Transverse colon (tissue), 4 donors: Measurements from ENCODE around the gene DSN1. TPM values are rescaled to one million over a fixed set of nuclear protein-coding genes. Genes with fewer than 3 reads are reported as not detected.

ENCODE experiments used
- DNase-seq: peaks from one replicate; pipeline ENCODE4 v3.0.0-alpha.2; 2019
- H3K27ac ChIP-seq, 4 donors: fragments of 200-600 bp; sonication (generic); 2 replicates each; pipeline ENCODE4 v1.5.1; 2016 to 2018; ENCODE audit warnings: inconsistent platforms in 4 of 4
- H3K27me3 ChIP-seq: fragments of 200-600 bp; sonication (generic); 2 replicates; pipeline ENCODE4 v1.5.1; 2017; ENCODE audit warnings: inconsistent platforms
- H3K36me3 ChIP-seq, 4 donors: fragments of 200-600 bp; sonication (generic); 2 replicates each; pipeline ENCODE4 v1.5.1; 2017 to 2019; ENCODE audit warnings: inconsistent platforms in 4 of 4
- H3K4me1 ChIP-seq, 4 donors: fragments of 200-600 bp; sonication (generic); 2 replicates each; pipeline ENCODE4 v1.5.1; 2017 to 2020; ENCODE audit warnings: inconsistent platforms in 4 of 4
- H3K4me3 ChIP-seq, 4 donors: fragments of 200-600 bp; sonication (generic); 1 replicate in 1 of 4; 2 replicates in 3 of 4; pipeline versions ENCODE4 v1.5.1 to v1.6.1; 2017 to 2019; ENCODE audit warnings: inconsistent platforms in 4 of 4
- H3K9me3 ChIP-seq, 2 donors: fragments of 200-600 bp; sonication (generic); 2 replicates each; pipeline ENCODE4 v1.5.1; 2017 to 2019; ENCODE audit warnings: inconsistent platforms in 2 of 2
- CTCF ChIP-seq, 5 experiments: fragments of 200-600 bp in 3 of 5; fragments of 450-650 bp in 2 of 5; sonication (generic) in 3 of 5; IDR thresholded peaks; 1 replicate in 2 of 5; 2 replicates in 3 of 5; pipeline ENCODE4 v1.5.1; 2016 to 2017; ENCODE audit warnings: antibody characterized with exemption in 5 of 5, inconsistent platforms in 3 of 5, mild to moderate bottlenecking in 2 of 5, moderate library complexity in 1 of 5
- EP300 ChIP-seq: sonication (generic); formaldehyde crosslinking; IDR thresholded peaks from one replicate; pipeline ENCODE4 v1.6.1; 2017; ENCODE audit warnings: antibody characterized with exemption, low read depth
- POLR2A ChIP-seq: fragments of 450-650 bp; IDR thresholded peaks from one replicate; pipeline ENCODE4 v1.6.1; 2016; ENCODE audit warnings: antibody characterized with exemption, mild to moderate bottlenecking, moderate library complexity
- POLR2AphosphoS5 ChIP-seq, 3 donors: sonication (generic); formaldehyde crosslinking; IDR thresholded peaks; one replicate each; pipeline ENCODE4 v1.6.1; 2016; ENCODE audit warnings: antibody characterized with exemption in 3 of 3
- WGBS, 2 donors: methylation state at CpG; one replicate each; pipeline ENCODE4 v1.1.5; 2018; ENCODE audit warnings: low coverage in 1 of 2; 5-methylcytosine and 5-hydroxymethylcytosine counted together
- in situ Hi-C, 4 donors: fragments of 200-750 bp; cut with MboI; loops; one replicate each; pipeline versions ENCODE4 v1.15.0 to v1.15.1; 2017; ENCODE audit warnings: low sequenced_read_pairs in 3 of 4, low pct_ligation_motif_present in 1 of 4, low pct_unique_long_range_greater_than_20kb in 1 of 4
- intact Hi-C: fragments of 100-400 bp; cut with DNase I; formaldehyde crosslinking; loops from one replicate; pipeline ENCODE4 v1.15.1; 2023; ENCODE audit warnings: low total_unique reads
- total RNA-seq, 4 donors: library from RNA; depleted of rRNA; stranded (reverse); fragments of >200 nt; gene quantifications; one replicate each; pipeline ENCODE4 v1.1.0, GENCODE V29; 2016

Gene DSN1
- total RNA-seq, 4 donors from 2014 or later = 0.40 to 9.8 (median 5.1) TPM

GRCh38 chr20:36754656-36755222 lies 18.8 kb downstream of the DSN1 start:
- in situ Hi-C loops (loop anchor here in 1 of 4 donors (25.0 kb wide), 1 partner anchor 192 kb away; the partner anchor contains the start of gene TGIF2), intact Hi-C loops (loop anchor here (10.0 kb wide), 1 partner anchor 150 kb away; the partner anchor contains the start of gene RAB5IF)
- Histone ChIP-seq H3K36me3 (peaks cover 0 to 13% (median 0%) of the 10 kb centered on the region in 4 donors), H3K4me1 (peaks cover 0 to 6% (median 0%) of the 10 kb centered on the region in 4 donors), H3K9me3 (no peaks in the 10 kb centered on the region), H3K27ac (peak overlapping the region in 1 of 4 donors; percentile 40), H3K27me3 (no peaks in the 10 kb centered on the region), H3K4me3 (no peak overlapping the region)
- no peak for TF ChIP-seq EP300
- peak; percentile 69 to 76 (median 70) for TF ChIP-seq CTCF (IDR thresholded peaks at IDR 0.05)
- peak in 1 of 3 donors; percentile 8 for TF ChIP-seq POLR2AphosphoS5 (IDR thresholded peaks at IDR 0.05)
- TF ChIP-seq POLR2A = no peak
- WGBS, 2 donors = 9 to 13% methylated on average over 1 to 2 of the region's 2 CpGs
- DNase-seq = peak; percentile 54

GRCh38 chr20:36752582-36752981 lies 21.0 kb downstream of the DSN1 start:
- peaks cover 0 to 6% (median 0%) of the 10 kb centered on the region in 4 donors for H3K4me1 ChIP-seq
- no peaks in the 10 kb centered on the region for H3K9me3 ChIP-seq
- H3K4me3 ChIP-seq = no peak overlapping the region
- H3K36me3 ChIP-seq = peaks cover 0 to 13% (median 0%) of the 10 kb centered on the region in 4 donors
- TF ChIP-seq EP300 = no peak
- peak; percentile 18 to 37 (median 27) for TF ChIP-seq POLR2AphosphoS5 (IDR thresholded peaks at IDR 0.05)
- no peak for TF ChIP-seq CTCF (IDR thresholded peaks at IDR 0.05)
- TF ChIP-seq POLR2A = no peak
- no peaks in the 10 kb centered on the region for H3K27me3 ChIP-seq
- WGBS, 2 donors = 71 to 88% methylated on average over 5 of the region's 5 CpGs
- in situ Hi-C loops = loop anchor here in 1 of 4 donors (25.0 kb wide), 1 partner anchor 190 kb away; the partner anchor contains the start of gene TGIF2
- no peak for DNase-seq
- H3K27ac ChIP-seq = peak overlapping the region in 2 of 4 donors; percentile 21 to 51
- intact Hi-C loops = loop anchor here (10.0 kb wide), 1 partner anchor 148 kb away; the partner anchor contains the start of gene RAB5IF

GRCh38 chr20:36745927-36746659 lies 27.5 kb downstream of the DSN1 start, which contains the start of gene NDRG3:
Gene NDRG3, minus strand, starts transcription at chr20:36746090. Its CDS starts 24,355 bp downstream, at chr20:36721735.
- H3K36me3 ChIP-seq = no peaks in the 10 kb centered on the region
- intact Hi-C loops (no loop called here), in situ Hi-C loops (no loop called here)
- TF ChIP-seq EP300 (no peak), CTCF (IDR thresholded peaks at IDR 0.05) (no peak), POLR2AphosphoS5 (IDR thresholded peaks at IDR 0.05) (peak in 1 of 3 donors; percentile 8), POLR2A (no peak)
- no peaks in the 10 kb centered on the region for H3K27me3 ChIP-seq
- peak within 1 kb of the TSS; percentile 74 to 86 (median 80) for H3K27ac ChIP-seq
- peak within 1 kb of the TSS; percentile 65 to 86 (median 81) for H3K4me3 ChIP-seq
- peaks cover 0 to 22% (median 12%) of the 10 kb centered on the region in 4 donors for H3K4me1 ChIP-seq
- WGBS, 2 donors = 5 to 64% methylated on average over 2 to 24 of the region's 63 CpGs
- DNase-seq = peak; percentile 95
- H3K9me3 ChIP-seq = no peaks in the 10 kb centered on the region

GRCh38 chr20:36745234-36745926 lies 28.2 kb downstream of the DSN1 start:
- Histone ChIP-seq H3K27me3 (no peaks in the 10 kb centered on the region), H3K4me3 (peak overlapping the region; percentile 65 to 86 (median 81)), H3K27ac (peak overlapping the region; percentile 72 to 83 (median 78)), H3K36me3 (no peaks in the 10 kb centered on the region), H3K4me1 (peaks cover 0 to 22% (median 12%) of the 10 kb centered on the region in 4 donors), H3K9me3 (no peaks in the 10 kb centered on the region)
- in situ Hi-C loops = no loop called here
- peak; percentile 40 for DNase-seq
- intact Hi-C loops = no loop called here
- TF ChIP-seq EP300 = no peak
- no peak for TF ChIP-seq POLR2A
- no peak for TF ChIP-seq POLR2AphosphoS5 (IDR thresholded peaks at IDR 0.05)
- no peak for TF ChIP-seq CTCF (IDR thresholded peaks at IDR 0.05)
- WGBS, 2 donors = 5% methylated on average over 8 to 34 of the region's 44 CpGs
